Effector memory CD8-positive, alpha-beta T cell (primary cell): ENCODE data around the gene NUMBL.
"Not testable (repeated sequence)": the region's sequence is repeated elsewhere in the genome, so short reads cannot be mapped to it uniquely, and the experiment has no call there.

Experiments used
- ATAC-seq: fragments of 150-1000 bp; cut with Tn5 transposase; replicated peaks from 2 replicates; pipeline ENCODE4 v1.10.0; 2021; ENCODE audit warnings: mild to moderate bottlenecking, moderate library complexity
- DNase-seq, 3 experiments: peaks; one replicate each; pipeline ENCODE4 v3.0.0; 2021
- H3K27ac Mint-ChIP-seq, 2 donors: one replicate each; pipeline ENCODE4 v1.8.0; 2022; ENCODE audit warnings: mild to moderate bottlenecking in 2 of 2, mixed read lengths in 2 of 2, moderate library complexity in 2 of 2
- H3K27me3 Mint-ChIP-seq, 2 donors: one replicate each; pipeline ENCODE4 v1.8.0; 2022; ENCODE audit warnings: mixed read lengths in 2 of 2
- H3K36me3 Mint-ChIP-seq: one replicate; pipeline ENCODE4 v1.8.0; 2022; ENCODE audit warnings: mild to moderate bottlenecking, moderate library complexity, mixed read lengths; ENCODE audit not compliant: insufficient read depth
- H3K4me1 Mint-ChIP-seq, 2 donors: one replicate each; pipeline ENCODE4 v1.8.0; 2022; ENCODE audit warnings: low read depth in 2 of 2, mixed read lengths in 2 of 2
- H3K4me3 Mint-ChIP-seq, 2 donors: one replicate each; pipeline ENCODE4 v1.8.0; 2022; ENCODE audit warnings: mild to moderate bottlenecking in 2 of 2, mixed read lengths in 2 of 2, moderate library complexity in 2 of 2
- H3K9me3 Mint-ChIP-seq, 2 donors: one replicate each; pipeline ENCODE4 v1.8.0; 2022; ENCODE audit warnings: mixed read lengths in 2 of 2
- total RNA-seq, 9 experiments: gene quantifications; one replicate each; lab custom pipeline; 2026; lab: John Stamatoyannopoulos, UW

Gene NUMBL
- 4.0 to 12.6 (median 6.0) reads per million in 9 experiments for total RNA-seq

- H3K9me3 Mint-ChIP-seq = no peaks in the 10 kb centered on the region
- peaks cover 3 to 6% of the 10 kb centered on the region in 2 donors for H3K4me1 Mint-ChIP-seq
- peak within 1 kb of the TSS; percentile 90 for H3K27ac Mint-ChIP-seq
- H3K36me3 Mint-ChIP-seq = peaks cover 10% of the 10 kb centered on the region
- no peak for DNase-seq
- H3K4me3 Mint-ChIP-seq = peak within 1 kb of the TSS; percentile 86 to 87
- no peaks in the 10 kb centered on the region for H3K27me3 Mint-ChIP-seq
- ATAC-seq = peak; percentile 45
Measured at GRCh38 chr19:40690050-40690692, at the start of gene NUMBL. TSS of gene NUMBL (minus strand) at chr19:40690651. CDS start at chr19:40690483, 168 bp downstream.

- Mint-ChIP-seq H3K36me3 (peaks cover 18% of the 10 kb centered on the region), H3K4me1 (no peaks in the 10 kb centered on the region), H3K4me3 (no peak overlapping the region), H3K9me3 (no peaks in the 10 kb centered on the region), H3K27me3 (no peaks in the 10 kb centered on the region), H3K27ac (no peak overlapping the region)
- DNase-seq = no peak
- no peak for ATAC-seq
Measured at GRCh38 chr19:40739030-40739839, 48.8 kb upstream of the NUMBL start.

- Mint-ChIP-seq H3K27me3 (no peaks in the 10 kb centered on the region), H3K4me3 (no peak overlapping the region), H3K9me3 (no peaks in the 10 kb centered on the region), H3K27ac (no peak overlapping the region), H3K4me1 (no peaks in the 10 kb centered on the region), H3K36me3 (peaks cover 30% of the 10 kb centered on the region)
- DNase-seq (no peak), ATAC-seq (no peak)
Measured at GRCh38 chr19:40737102-40737644, 46.7 kb upstream of the NUMBL start.

- H3K36me3 Mint-ChIP-seq = peaks cover 35% of the 10 kb centered on the region
- no peak for ATAC-seq
- no peak overlapping the region for H3K4me3 Mint-ChIP-seq
- H3K27ac Mint-ChIP-seq = no peak overlapping the region
- H3K4me1 Mint-ChIP-seq = no peaks in the 10 kb centered on the region
- DNase-seq = no peak
- no peaks in the 10 kb centered on the region for H3K27me3 Mint-ChIP-seq
- H3K9me3 Mint-ChIP-seq = no peaks in the 10 kb centered on the region
Measured at GRCh38 chr19:40736661-40737060, 46.2 kb upstream of the NUMBL start.

GRCh38 chr19:40735013-40735771, 44.7 kb upstream of the NUMBL start:
- Mint-ChIP-seq H3K27ac (peak overlapping the region in 1 of 2 donors; percentile 20), H3K4me1 (no peaks in the 10 kb centered on the region), H3K36me3 (peaks cover 41% of the 10 kb centered on the region), H3K4me3 (no peak overlapping the region), H3K9me3 (no peaks in the 10 kb centered on the region), H3K27me3 (no peaks in the 10 kb centered on the region)
- DNase-seq (no peak), ATAC-seq (no peak)

- Mint-ChIP-seq H3K4me1 (no peaks in the 10 kb centered on the region), H3K27me3 (no peaks in the 10 kb centered on the region), H3K4me3 (no peak overlapping the region), H3K36me3 (peaks cover 44% of the 10 kb centered on the region), H3K27ac (peak overlapping the region in 1 of 2 donors; percentile 52), H3K9me3 (no peaks in the 10 kb centered on the region)
- no peak for DNase-seq
- ATAC-seq = no peak
Measured at GRCh38 chr19:40733149-40733548, 42.7 kb upstream of the NUMBL start.

- H3K4me1 Mint-ChIP-seq, H3K4me3 Mint-ChIP-seq, ATAC-seq, H3K9me3 Mint-ChIP-seq, H3K27ac Mint-ChIP-seq, DNase-seq, H3K27me3 Mint-ChIP-seq: not testable (repeated sequence)
- H3K36me3 Mint-ChIP-seq = peaks cover 41% of the 10 kb centered on the region
Measured at GRCh38 chr19:40732304-40732703, 41.9 kb upstream of the NUMBL start.

- not testable (repeated sequence) for H3K9me3 Mint-ChIP-seq, H3K27ac Mint-ChIP-seq, H3K4me1 Mint-ChIP-seq, ATAC-seq, H3K27me3 Mint-ChIP-seq, DNase-seq, H3K4me3 Mint-ChIP-seq
- H3K36me3 Mint-ChIP-seq = peaks cover 45% of the 10 kb centered on the region
Measured at GRCh38 chr19:40730065-40730464, 39.6 kb upstream of the NUMBL start.

- Mint-ChIP-seq H3K4me1 (peaks cover 5 to 19% of the 10 kb centered on the region in 2 donors), H3K27ac (no peak overlapping the region), H3K4me3 (no peak overlapping the region), H3K9me3 (no peaks in the 10 kb centered on the region), H3K36me3 (peaks cover 20% of the 10 kb centered on the region), H3K27me3 (no peaks in the 10 kb centered on the region)
- DNase-seq (no peak), ATAC-seq (no peak)
Measured at GRCh38 chr19:40726279-40726678, 35.8 kb upstream of the NUMBL start.

- no peaks in the 10 kb centered on the region for H3K27me3 Mint-ChIP-seq
- no peak overlapping the region for H3K27ac Mint-ChIP-seq
- ATAC-seq (no peak), DNase-seq (no peak)
- H3K36me3 Mint-ChIP-seq = peaks cover 16% of the 10 kb centered on the region
- H3K4me1 Mint-ChIP-seq = peaks cover 17 to 32% of the 10 kb centered on the region in 2 donors
- H3K9me3 Mint-ChIP-seq = no peaks in the 10 kb centered on the region
- no peak overlapping the region for H3K4me3 Mint-ChIP-seq
Measured at GRCh38 chr19:40724855-40725254, 34.4 kb upstream of the NUMBL start.

- H3K9me3 Mint-ChIP-seq = no peaks in the 10 kb centered on the region
- H3K36me3 Mint-ChIP-seq = peaks cover 15% of the 10 kb centered on the region
- no peaks in the 10 kb centered on the region for H3K27me3 Mint-ChIP-seq
- peaks cover 18 to 37% of the 10 kb centered on the region in 2 donors for H3K4me1 Mint-ChIP-seq
- DNase-seq (no peak), ATAC-seq (no peak)
- H3K27ac Mint-ChIP-seq = no peak overlapping the region
- no peak overlapping the region for H3K4me3 Mint-ChIP-seq
Measured at GRCh38 chr19:40724315-40724714, 33.9 kb upstream of the NUMBL start.

- no peaks in the 10 kb centered on the region for H3K27me3 Mint-ChIP-seq
- DNase-seq (no peak), ATAC-seq (no peak)
- H3K4me1 Mint-ChIP-seq = peaks cover 22 to 37% of the 10 kb centered on the region in 2 donors
- no peak overlapping the region for H3K4me3 Mint-ChIP-seq
- peaks cover 15% of the 10 kb centered on the region for H3K36me3 Mint-ChIP-seq
- H3K27ac Mint-ChIP-seq = no peak overlapping the region
- H3K9me3 Mint-ChIP-seq = no peaks in the 10 kb centered on the region
Measured at GRCh38 chr19:40723661-40724254, 33.3 kb upstream of the NUMBL start.
